ENCODE results near the gene RAPGEFL1. TPM values are rescaled to one million over a fixed set of nuclear protein-coding genes. Genes with fewer than 3 reads are reported as not detected.

Gene RAPGEFL1
- total RNA-seq, 2 experiments from 2014 or later, result 3.1 to 4.0 TPM

DNA sequence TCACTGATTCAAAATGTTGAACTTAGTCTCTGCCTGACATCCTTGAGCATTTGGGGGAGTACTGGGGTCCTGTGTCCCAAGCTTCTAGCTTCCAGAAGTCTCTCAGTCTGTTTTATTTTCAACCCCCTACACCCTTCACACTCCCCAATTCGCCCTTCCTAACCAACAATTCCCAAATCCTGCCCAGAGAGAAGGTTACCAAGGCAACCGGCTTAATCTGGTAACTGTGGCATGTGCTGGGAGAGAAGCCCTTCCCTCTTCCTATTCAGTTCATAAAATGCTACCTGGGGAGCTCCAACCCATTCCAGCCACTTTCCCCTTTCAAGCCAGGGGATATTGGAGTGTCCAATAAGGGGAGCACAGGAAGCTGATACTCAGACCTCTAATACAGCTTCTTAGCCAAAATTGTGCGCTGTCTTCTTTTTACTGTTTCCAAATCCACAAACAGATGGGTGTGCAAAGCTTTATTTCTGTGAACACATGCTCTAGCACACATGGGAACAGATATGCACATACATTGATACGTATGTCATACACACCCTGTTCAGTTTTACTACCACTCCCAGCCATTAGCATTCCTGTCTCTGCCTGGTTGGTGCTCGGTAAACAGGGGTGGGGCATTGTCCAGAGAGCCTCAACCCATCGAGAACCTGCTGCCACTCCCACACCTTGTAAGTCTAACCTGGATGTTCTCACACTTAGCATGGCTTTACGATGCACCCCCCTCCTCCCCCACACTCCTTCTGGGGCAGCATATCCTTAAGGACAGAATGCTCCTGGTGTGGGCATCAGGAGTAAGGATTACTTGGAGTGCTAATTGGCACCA, 1.1 kb upstream of the RAPGEFL1 start:
- Mint-ChIP-seq H3K36me3 (ENCODE audit: low read depth) (peaks cover 17% of the 10 kb centered on the region), H3K4me3 (no peak overlapping the region), H3K27ac (no peak overlapping the region), H3K27me3 (ENCODE audit: low read depth) (no peaks in the 10 kb centered on the region), H3K9me3 (no peaks in the 10 kb centered on the region), H3K4me1 (ENCODE audit: low read depth) (peaks cover 10% of the 10 kb centered on the region)
- DNase-seq, result no peak
- CTCF ChIA-PET, result interaction anchor here (0.8 to 1.8 kb wide), 5 partner anchors 13 to 100 kb away, joined by 3 to 10 read pairs (median 4); no protein-coding TSS in a partner anchor
- intact Hi-C loops (cut with micrococcal nuclease), result no loop called here

DNA sequence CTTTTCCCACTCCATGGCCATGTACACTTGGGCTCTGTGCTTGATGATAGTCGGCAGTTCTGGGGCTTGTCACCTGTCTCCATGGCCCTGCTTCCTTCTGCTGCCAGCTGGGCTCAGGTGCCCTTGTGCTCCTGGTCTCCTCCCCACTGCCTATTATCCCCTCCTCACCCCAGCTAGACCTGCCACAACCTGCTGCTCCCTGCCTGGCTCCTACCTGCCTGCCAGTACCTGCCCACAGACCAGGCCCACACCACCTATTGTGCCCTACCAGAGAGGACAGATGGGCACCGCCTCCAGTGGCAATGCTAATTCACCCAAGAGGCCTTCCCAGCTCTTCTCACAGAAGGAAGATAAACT, 538 bp upstream of the RAPGEFL1 start:
- intact Hi-C loops (cut with micrococcal nuclease), result no loop called here
- H3K4me3 Mint-ChIP-seq, result peak overlapping the region; percentile 28
- peaks cover 10% of the 10 kb centered on the region for H3K4me1 Mint-ChIP-seq (ENCODE audit: low read depth)

GRCh38 chr17:40178021-40178601, 841 bp downstream of the RAPGEFL1 start:
- peaks cover 10% of the 10 kb centered on the region for H3K4me1 Mint-ChIP-seq (ENCODE audit: low read depth)
- CTCF ChIA-PET, result interaction anchor here (0.6 to 1.3 kb wide), 2 partner anchors 60 to 65 kb away, joined by 3 to 4 read pairs; no protein-coding TSS in a partner anchor
- no peak for DNase-seq
- no peak overlapping the region for H3K27ac Mint-ChIP-seq
- peaks cover 10% of the 10 kb centered on the region for H3K36me3 Mint-ChIP-seq (ENCODE audit: low read depth)
- H3K9me3 Mint-ChIP-seq, result no peaks in the 10 kb centered on the region
- intact Hi-C loops (cut with micrococcal nuclease), result no loop called here
- no peaks in the 10 kb centered on the region for H3K27me3 Mint-ChIP-seq (ENCODE audit: low read depth)
- H3K4me3 Mint-ChIP-seq, result peak overlapping the region; percentile 14

More for the DNA sequence above, 538 bp upstream of the RAPGEFL1 start:
- H3K9me3 Mint-ChIP-seq, result no peaks in the 10 kb centered on the region
- DNase-seq, result no peak
- CTCF ChIA-PET, result interaction anchor here (0.8 to 1.7 kb wide), 3 partner anchors 12 to 67 kb away, joined by 4 to 5 read pairs (median 4); no protein-coding TSS in a partner anchor
- peaks cover 14% of the 10 kb centered on the region for H3K36me3 Mint-ChIP-seq (ENCODE audit: low read depth)
- no peak overlapping the region for H3K27ac Mint-ChIP-seq
- H3K27me3 Mint-ChIP-seq (ENCODE audit: low read depth), result no peaks in the 10 kb centered on the region

DNA sequence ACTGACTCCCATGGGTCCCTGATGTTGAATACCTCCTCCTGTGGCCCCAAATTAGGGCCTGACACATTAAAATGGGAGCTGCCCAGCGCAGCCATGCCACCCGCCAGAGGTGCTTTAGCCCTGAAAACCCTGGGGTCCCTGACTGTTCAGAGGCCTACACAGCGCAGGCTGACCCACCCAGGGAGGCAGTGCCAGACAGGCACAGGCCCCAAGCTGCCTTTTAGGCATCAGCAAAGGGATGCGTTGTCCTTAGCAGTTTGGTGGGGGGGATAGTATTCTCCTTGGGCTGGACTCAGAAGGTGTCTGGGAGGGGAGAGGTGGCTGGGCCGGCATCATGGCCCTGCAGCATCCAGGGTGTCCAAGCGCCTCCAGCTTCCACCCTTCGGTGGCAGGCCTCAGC, 1.4 kb downstream of the RAPGEFL1 start:
- no peaks in the 10 kb centered on the region for H3K9me3 Mint-ChIP-seq
- no peaks in the 10 kb centered on the region for H3K27me3 Mint-ChIP-seq (ENCODE audit: low read depth)
- H3K4me3 Mint-ChIP-seq, result peak overlapping the region; percentile 14
- H3K27ac Mint-ChIP-seq, result no peak overlapping the region
- DNase-seq, result no peak
- H3K4me1 Mint-ChIP-seq (ENCODE audit: low read depth), result peaks cover 10% of the 10 kb centered on the region
- intact Hi-C loops (cut with micrococcal nuclease), result no loop called here
- CTCF ChIA-PET, result interaction anchor here (0.6 to 2.3 kb wide), 4 partner anchors 10 to 66 kb away, joined by 3 to 9 read pairs (median 6); no protein-coding TSS in a partner anchor
- peaks cover 10% of the 10 kb centered on the region for H3K36me3 Mint-ChIP-seq (ENCODE audit: low read depth)

GRCh38 chr17:40179923-40180659, 2.8 kb downstream of the RAPGEFL1 start:
- no peak overlapping the region for H3K27ac Mint-ChIP-seq

DNA sequence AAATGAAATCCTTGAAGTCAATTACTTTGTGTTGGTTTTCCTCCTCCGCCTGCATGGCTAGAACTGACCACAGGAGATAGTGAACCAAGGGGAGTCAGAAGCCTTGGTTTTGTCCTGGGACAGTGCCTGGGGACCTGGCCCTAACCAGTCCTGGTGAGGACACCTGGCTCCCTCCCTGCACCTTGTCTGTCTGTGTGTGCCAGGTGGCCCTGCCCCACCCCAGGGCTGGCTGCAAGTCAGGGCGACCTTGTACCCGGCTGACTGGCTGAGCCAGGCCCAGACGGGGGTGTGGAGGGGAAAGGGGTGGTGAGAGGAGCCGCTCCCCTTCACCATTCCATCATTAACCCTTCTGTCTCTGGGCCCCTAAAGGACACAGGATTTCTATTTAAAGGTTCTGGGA, 3.4 kb downstream of the RAPGEFL1 start:
- H3K27ac Mint-ChIP-seq, result no peak overlapping the region
- peaks cover 5% of the 10 kb centered on the region for H3K36me3 Mint-ChIP-seq (ENCODE audit: low read depth)
- H3K4me3 Mint-ChIP-seq, result no peak overlapping the region
- H3K9me3 Mint-ChIP-seq, result no peaks in the 10 kb centered on the region
- peaks cover 10% of the 10 kb centered on the region for H3K4me1 Mint-ChIP-seq (ENCODE audit: low read depth)
- no peaks in the 10 kb centered on the region for H3K27me3 Mint-ChIP-seq (ENCODE audit: low read depth)
- intact Hi-C loops (cut with micrococcal nuclease), result no loop called here
- DNase-seq, result no peak
- CTCF ChIA-PET, result interaction anchor here (2.3 kb wide), 1 partner anchor 12 kb away, joined by 9 read pairs; no protein-coding TSS in a partner anchor

More at GRCh38 chr17:40179923-40180659, 2.8 kb downstream of the RAPGEFL1 start:
- Mint-ChIP-seq H3K4me3 (no peak overlapping the region), H3K36me3 (ENCODE audit: low read depth) (peaks cover 7% of the 10 kb centered on the region), H3K4me1 (ENCODE audit: low read depth) (peaks cover 10% of the 10 kb centered on the region), H3K9me3 (no peaks in the 10 kb centered on the region), H3K27me3 (ENCODE audit: low read depth) (no peaks in the 10 kb centered on the region)
- intact Hi-C loops (cut with micrococcal nuclease), result no loop called here
- DNase-seq, result no peak
- CTCF ChIA-PET, result interaction anchor here (1.0 to 2.3 kb wide), 5 partner anchors 11 to 167 kb away, joined by 3 to 9 read pairs (median 5); no protein-coding TSS in a partner anchor

GRCh38 chr17:40181205-40181604, 3.9 kb downstream of the RAPGEFL1 start:
- Mint-ChIP-seq H3K36me3 (ENCODE audit: low read depth) (peaks cover 3% of the 10 kb centered on the region), H3K4me1 (ENCODE audit: low read depth) (peaks cover 10% of the 10 kb centered on the region), H3K27ac (no peak overlapping the region), H3K27me3 (ENCODE audit: low read depth) (no peaks in the 10 kb centered on the region), H3K9me3 (no peaks in the 10 kb centered on the region), H3K4me3 (no peak overlapping the region)
- CTCF ChIA-PET, result no interaction called here
- intact Hi-C loops (cut with micrococcal nuclease), result no loop called here
- no peak for DNase-seq

GRCh38 chr17:40182606-40183005, 5.3 kb downstream of the RAPGEFL1 start:
- Mint-ChIP-seq H3K4me1 (ENCODE audit: low read depth) (peaks cover 2% of the 10 kb centered on the region), H3K4me3 (no peak overlapping the region), H3K27ac (no peak overlapping the region), H3K9me3 (no peaks in the 10 kb centered on the region), H3K36me3 (ENCODE audit: low read depth) (no peaks in the 10 kb centered on the region), H3K27me3 (ENCODE audit: low read depth) (no peaks in the 10 kb centered on the region)
- DNase-seq, result no peak
- intact Hi-C loops (cut with micrococcal nuclease), result no loop called here
- CTCF ChIA-PET, result interaction anchor here (0.7 to 1.4 kb wide), 4 partner anchors 10 to 108 kb away, joined by 3 to 5 read pairs (median 4); partner anchors contain the start of gene CDC6

DNA sequence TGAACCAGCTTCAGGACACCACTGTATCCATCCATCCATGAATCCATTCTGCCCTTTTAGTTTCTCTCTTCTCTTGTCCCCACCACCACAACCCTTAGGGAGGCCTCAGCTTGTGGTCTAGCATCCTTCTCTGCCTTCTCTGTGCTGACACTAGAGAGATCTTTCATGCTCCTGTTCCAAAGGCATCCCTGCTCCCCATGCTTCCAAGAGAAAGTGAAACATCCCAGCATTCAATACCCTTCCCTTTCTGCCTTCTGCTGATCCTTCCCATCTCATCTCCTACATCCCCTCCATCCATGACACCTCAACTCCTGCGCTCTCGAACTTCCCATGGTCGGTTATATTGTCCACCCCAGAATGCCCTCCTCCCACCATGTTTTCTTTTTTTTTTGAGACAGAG, 10.0 kb downstream of the RAPGEFL1 start:
- Mint-ChIP-seq H3K27me3 (ENCODE audit: low read depth) (no peaks in the 10 kb centered on the region), H3K4me3 (no peak overlapping the region), H3K36me3 (ENCODE audit: low read depth) (no peaks in the 10 kb centered on the region), H3K9me3 (no peaks in the 10 kb centered on the region), H3K4me1 (ENCODE audit: low read depth) (peaks cover 7% of the 10 kb centered on the region), H3K27ac (no peak overlapping the region)
- intact Hi-C loops (cut with micrococcal nuclease), result no loop called here
- CTCF ChIA-PET, result no interaction called here
- DNase-seq, result no peak

DNA sequence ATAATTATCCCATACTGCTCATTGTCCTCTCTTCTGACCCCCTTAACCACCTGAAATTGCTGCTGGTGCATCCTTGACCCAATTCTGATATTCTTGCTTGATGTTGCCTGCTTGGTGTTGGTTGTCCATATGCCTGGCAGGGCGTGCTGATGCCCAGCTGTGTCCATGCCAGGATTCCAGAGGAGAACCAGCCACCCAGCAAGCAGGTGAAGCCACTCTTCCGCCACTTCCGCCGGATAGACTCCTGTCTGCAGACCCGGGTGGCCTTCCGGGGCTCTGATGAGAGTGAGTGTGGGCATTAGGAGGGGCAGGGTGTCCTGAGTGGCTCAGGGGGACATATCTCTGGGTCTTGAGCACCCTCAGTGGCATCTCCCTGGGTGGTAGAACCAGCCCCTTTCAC, 11.4 kb downstream of the RAPGEFL1 start:
- H3K4me3 Mint-ChIP-seq, result no peak overlapping the region

GRCh38 chr17:40190197-40191021, 13.1 kb downstream of the RAPGEFL1 start:
- Mint-ChIP-seq H3K4me1 (ENCODE audit: low read depth) (peaks cover 7% of the 10 kb centered on the region), H3K4me3 (peak overlapping the region; percentile 33), H3K9me3 (no peaks in the 10 kb centered on the region), H3K36me3 (ENCODE audit: low read depth) (no peaks in the 10 kb centered on the region), H3K27ac (no peak overlapping the region), H3K27me3 (ENCODE audit: low read depth) (no peaks in the 10 kb centered on the region)
- peak; percentile 20 for DNase-seq
- CTCF ChIA-PET, result interaction anchor here (0.7 to 5.7 kb wide), 14 partner anchors 8 to 177 kb away, joined by 3 to 82 read pairs (median 4); partner anchors contain the start of gene CSF3
- intact Hi-C loops (cut with micrococcal nuclease), result loop anchor here (1.0 kb wide), 2 partner anchors 77 to 177 kb away; no protein-coding TSS in a partner anchor

More for the DNA sequence above, 11.4 kb downstream of the RAPGEFL1 start:
- H3K36me3 Mint-ChIP-seq (ENCODE audit: low read depth), result no peaks in the 10 kb centered on the region
- CTCF ChIA-PET, result interaction anchor here (0.9 to 5.7 kb wide), 3 partner anchors 13 to 106 kb away, joined by 3 to 82 read pairs (median 5); no protein-coding TSS in a partner anchor
- no peak overlapping the region for H3K27ac Mint-ChIP-seq
- no peak for DNase-seq
- intact Hi-C loops (cut with micrococcal nuclease), result no loop called here
- H3K9me3 Mint-ChIP-seq, result no peaks in the 10 kb centered on the region
- H3K27me3 Mint-ChIP-seq (ENCODE audit: low read depth), result no peaks in the 10 kb centered on the region
- H3K4me1 Mint-ChIP-seq (ENCODE audit: low read depth), result peaks cover 7% of the 10 kb centered on the region

Data from activated naive CD4-positive, alpha-beta T cell treated with anti-CD3 and anti-CD28 coated beads for 36 hours (primary cell).